GM12801 (cell line): Measurements from ENCODE around the gene POU2F1.

Experiments
- CTCF ChIP-seq: IDR thresholded peaks from one replicate; pipeline ENCODE4 v1.5.1; 2011; ENCODE audit warnings: control low read depth; ENCODE audit not compliant: insufficient read length; ENCODE audit errors: extremely low read depth

POU2F1 gene

GRCh38 chr1:167342846-167343245 is 122.2 kb downstream of the POU2F1 start:
- TF ChIP-seq CTCF, result no peak

- no peak for TF ChIP-seq CTCF
Observed at GRCh38 chr1:167344112-167344511, 123.4 kb downstream of the POU2F1 start.

- TF ChIP-seq CTCF, result no peak
Observed at GRCh38 chr1:167344615-167345385, 124.1 kb downstream of the POU2F1 start.

GRCh38 chr1:167345386-167345733 is 124.7 kb downstream of the POU2F1 start:
- TF ChIP-seq CTCF, result no peak

- TF ChIP-seq CTCF, result no peak
Observed at GRCh38 chr1:167357305-167357704, 136.6 kb downstream of the POU2F1 start.

- no peak for TF ChIP-seq CTCF
Observed at GRCh38 chr1:167359295-167359694, 138.6 kb downstream of the POU2F1 start.

- no peak for TF ChIP-seq CTCF
Observed at GRCh38 chr1:167360120-167360519, 139.4 kb downstream of the POU2F1 start.

GRCh38 chr1:167362638-167363037 is 142.0 kb downstream of the POU2F1 start:
- no peak for TF ChIP-seq CTCF
